ENCODE results near the gene CPSF2. TPM values are rescaled to one million over a fixed set of nuclear protein-coding genes. Genes with fewer than 3 reads are reported as not detected.

CPSF2 gene
- total and polyA plus RNA-seq, 2 of the 13 experiments (the other 11 are each of a cell fraction or from before 2014, with no cell fraction given), result 14.3 to 67.9 TPM

- TF ChIP-seq HNF4G (IDR thresholded peaks at IDR 0.05; ENCODE audit: borderline replicate concordance, low read depth, low read length) (no peak), HNF4G (CRISPR knock-in tag; IDR thresholded peaks at IDR 0.05; ENCODE audit: borderline replicate concordance, low read depth) (no peak), ZNF484 (CRISPR knock-in tag; IDR thresholded peaks at IDR 0.05; ENCODE audit: borderline replicate concordance, low read depth) (no peak), CREBL2 (CRISPR knock-in tag; IDR thresholded peaks at IDR 0.05; ENCODE audit: borderline replicate concordance) (no peak), HNF1A (IDR thresholded peaks at IDR 0.05; ENCODE audit: low read depth) (no peak), HNF1A (CRISPR knock-in tag; IDR thresholded peaks at IDR 0.05; ENCODE audit: borderline replicate concordance) (no peak), ZNF784 (CRISPR knock-in tag; IDR thresholded peaks at IDR 0.05; ENCODE audit: borderline replicate concordance) (peak; percentile 75; the same call in 1 of the 2 replicates), ZNF407 (CRISPR knock-in tag; IDR thresholded peaks at IDR 0.05; ENCODE audit: not compliant biosample characterization) (peak; percentile 50), ZNF576 (CRISPR knock-in tag; IDR thresholded peaks at IDR 0.05) (no peak), ZNF317 (CRISPR knock-in tag; IDR thresholded peaks at IDR 0.05) (0 out of 2 replicates have a peak, but pooled peaks have one; percentile 2), TAF1 (CRISPR knock-in tag; IDR thresholded peaks at IDR 0.05) (peak; percentile 99), KDM4B (CRISPR knock-in tag; IDR thresholded peaks at IDR 0.05) (peak; percentile 65), HCFC1 (IDR thresholded peaks at IDR 0.05; ENCODE audit: low read depth, low read length) (no peak)
Observed at GRCh38 chr14:92121670-92122350, at the start of gene CPSF2, which contains the start of gene NDUFB1 (continued).
